H4 (cell line): ENCODE data around the gene SLC9A3. TPM values are rescaled to one million over a fixed set of nuclear protein-coding genes. Genes with fewer than 3 reads are reported as not detected.
"Not testable (repeated sequence)": the region's sequence is repeated elsewhere in the genome, so short reads cannot be mapped to it uniquely, and the experiment has no call there.

Source experiments
- DNase-seq: peaks from one replicate; pipeline ENCODE4 v3.0.0-alpha.2; 2015; ENCODE audit warnings: low spot score
- total RNA-seq: library from RNA; depleted of rRNA; stranded (reverse); fragments of >200 nt; shearing (Covaris generic); gene quantifications from 2 replicates; pipeline ENCODE4 v1.2.3, GENCODE V29; 2014; rRNA removed

Gene SLC9A3
- 2.3 and 2.9 TPM in 2 replicates for total RNA-seq

GRCh38 chr5:524234-524972 is at the start of gene SLC9A3:
Gene SLC9A3 (minus strand): TSS chr5:524449.
- no peak for DNase-seq

DNA sequence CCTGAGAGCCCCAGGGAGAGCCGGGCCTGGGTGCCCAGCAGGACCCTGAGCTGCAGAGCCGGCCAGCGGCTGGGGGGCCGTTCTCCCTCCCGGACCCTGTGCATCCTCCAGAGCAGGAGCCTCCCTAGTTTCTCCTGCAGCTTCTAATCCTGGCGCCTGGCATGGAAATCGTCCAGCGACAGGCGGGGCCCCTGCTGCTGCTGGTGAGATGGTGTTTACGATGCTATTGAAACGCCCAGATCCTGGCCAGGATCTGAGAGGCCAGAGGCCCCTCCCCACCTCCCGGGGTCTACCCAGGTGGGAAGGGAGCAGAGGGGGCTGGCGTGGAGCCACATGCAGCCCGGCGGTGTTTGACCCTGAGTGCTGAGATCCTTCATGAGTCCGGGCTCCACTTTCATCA is 49.7 kb upstream of the SLC9A3 start:
- DNase-seq, result no peak

DNA sequence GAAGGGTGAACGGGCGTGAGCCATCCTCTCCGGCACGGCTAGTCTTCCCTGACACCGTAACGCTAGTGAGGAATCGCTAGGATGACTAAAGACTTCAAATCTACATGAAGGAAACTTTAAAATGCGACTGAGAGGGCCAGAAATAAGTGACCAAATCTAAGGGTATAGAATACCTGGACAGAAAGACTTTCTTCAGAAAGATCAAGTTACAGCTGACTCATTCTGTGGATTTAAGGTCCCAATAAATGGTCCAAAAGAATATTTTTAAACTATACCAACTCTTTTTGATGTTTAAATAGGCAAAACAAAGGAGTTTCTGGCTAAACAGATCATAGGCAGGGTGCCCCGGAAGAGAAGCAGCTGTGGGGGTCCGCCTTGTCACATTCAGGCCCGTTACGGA is 49.0 kb upstream of the SLC9A3 start:
- no peak for DNase-seq

GRCh38 chr5:572398-573019 is 48.3 kb upstream of the SLC9A3 start:
- no peak for DNase-seq

DNA sequence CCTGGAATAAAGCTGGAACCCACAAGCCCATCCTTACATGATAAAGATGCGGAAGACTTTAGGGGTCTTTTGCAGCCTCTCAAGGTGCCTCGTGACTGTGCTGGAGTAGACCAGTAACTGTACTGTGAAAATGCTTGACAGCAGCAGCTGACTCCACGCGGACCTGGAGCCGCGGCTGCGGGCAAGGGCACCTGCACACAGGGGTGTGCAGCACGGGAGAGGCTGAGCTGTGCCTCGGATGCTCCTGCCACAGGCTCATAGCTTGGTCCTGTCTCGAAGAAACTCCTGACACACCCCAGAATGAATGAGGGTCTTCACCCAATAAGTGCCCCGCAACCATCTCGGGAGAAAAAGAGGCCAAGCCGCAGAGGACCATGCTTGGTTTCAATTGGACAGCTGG is 47.5 kb upstream of the SLC9A3 start:
- no peak for DNase-seq

DNA sequence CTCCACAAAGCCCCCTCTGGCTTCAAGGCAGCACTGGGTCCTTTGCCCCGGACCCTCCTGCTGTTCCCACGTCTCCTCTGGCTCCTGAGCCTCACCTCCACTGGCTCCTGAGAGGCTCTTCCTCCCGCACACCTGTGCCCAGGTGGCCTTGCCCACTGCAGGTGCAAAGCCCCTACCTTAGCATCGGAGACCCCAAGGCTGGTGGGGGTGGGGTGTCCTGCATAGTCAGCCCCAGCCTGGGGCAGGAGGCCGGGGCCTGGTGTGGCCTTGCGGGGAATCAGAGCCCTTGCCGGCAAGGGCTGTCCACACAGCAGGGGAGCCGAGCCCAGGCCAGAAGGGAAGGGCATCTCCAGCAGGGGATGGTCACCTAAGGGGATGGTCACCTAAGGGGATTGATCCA is 46.6 kb upstream of the SLC9A3 start:
- no peak for DNase-seq

DNA sequence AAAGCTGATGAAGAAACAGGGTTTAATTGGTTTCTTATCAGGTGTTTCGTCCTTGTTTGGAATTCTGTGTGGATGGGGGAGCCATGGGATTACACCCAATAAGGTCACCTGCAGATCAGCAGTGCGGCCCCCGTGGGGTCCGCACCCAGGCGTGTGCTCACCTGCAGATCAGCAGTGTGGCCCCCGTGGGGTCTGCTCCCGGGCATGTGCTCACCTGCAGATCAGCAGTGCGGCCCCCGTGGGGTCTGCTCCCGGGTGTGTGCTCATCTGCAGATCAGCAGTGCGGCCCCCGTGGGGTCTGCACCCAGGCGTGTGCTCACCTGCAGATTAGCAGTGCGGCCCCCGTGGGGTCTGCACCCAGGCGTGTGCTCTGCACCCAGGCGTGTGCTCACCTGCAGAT is 46.2 kb upstream of the SLC9A3 start:
- DNase-seq, result no peak

DNA sequence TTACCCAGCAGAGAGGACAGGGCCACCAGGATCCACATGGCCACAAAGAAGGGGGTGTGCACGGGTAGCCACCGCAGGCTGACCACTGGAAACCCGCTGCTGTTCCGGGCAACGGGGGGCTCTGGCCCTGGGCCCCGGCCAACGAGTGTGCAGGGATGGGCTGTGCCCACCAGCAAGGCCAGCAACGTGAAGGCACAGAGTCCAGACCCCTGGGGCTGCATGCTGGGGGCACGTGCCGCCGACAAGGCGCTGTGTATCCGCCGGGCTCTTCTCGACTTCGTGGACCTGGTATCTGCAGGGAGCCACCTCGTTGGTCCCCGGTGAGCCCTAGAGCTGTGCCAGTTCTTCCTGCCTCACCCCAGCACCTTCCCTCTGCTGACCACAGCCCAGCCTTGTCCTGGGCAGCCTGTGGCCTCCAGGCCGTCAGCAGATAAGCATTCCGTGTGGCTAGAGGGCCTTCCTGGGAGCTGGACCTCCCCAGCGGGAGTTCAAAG is 45.7 kb upstream of the SLC9A3 start:
- no peak for DNase-seq

DNA sequence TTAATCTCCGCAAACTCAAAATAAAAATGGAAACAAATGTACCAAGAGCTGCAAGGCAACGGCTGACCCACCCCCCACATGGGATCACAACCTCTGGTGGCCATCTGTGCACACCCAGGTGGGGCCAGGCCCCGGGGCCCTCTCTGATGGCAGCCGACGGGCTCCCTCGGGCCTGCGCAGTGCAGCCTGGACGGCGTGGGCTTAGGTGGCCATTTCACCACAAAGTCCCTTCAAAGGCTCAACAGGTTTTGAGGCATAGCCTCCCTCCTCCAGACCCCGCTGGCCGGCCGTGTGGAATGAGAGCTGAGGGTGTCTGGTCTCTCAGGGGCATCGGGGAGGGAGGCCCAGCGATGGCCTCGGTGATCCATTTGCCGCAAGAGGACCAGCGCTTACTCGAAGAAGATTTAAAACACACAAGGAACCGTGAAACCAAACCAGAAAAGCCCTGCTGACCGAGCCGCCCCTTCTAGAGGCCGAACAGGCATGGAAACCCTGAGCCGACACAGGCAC is 45.2 kb upstream of the SLC9A3 start:
- no peak for DNase-seq

- DNase-seq, result no peak
These were observed 44.6 kb upstream of the SLC9A3 start for GRCh38 chr5:568809-569208.

GRCh38 chr5:568061-568781 is 44.0 kb upstream of the SLC9A3 start:
- no peak for DNase-seq

DNA sequence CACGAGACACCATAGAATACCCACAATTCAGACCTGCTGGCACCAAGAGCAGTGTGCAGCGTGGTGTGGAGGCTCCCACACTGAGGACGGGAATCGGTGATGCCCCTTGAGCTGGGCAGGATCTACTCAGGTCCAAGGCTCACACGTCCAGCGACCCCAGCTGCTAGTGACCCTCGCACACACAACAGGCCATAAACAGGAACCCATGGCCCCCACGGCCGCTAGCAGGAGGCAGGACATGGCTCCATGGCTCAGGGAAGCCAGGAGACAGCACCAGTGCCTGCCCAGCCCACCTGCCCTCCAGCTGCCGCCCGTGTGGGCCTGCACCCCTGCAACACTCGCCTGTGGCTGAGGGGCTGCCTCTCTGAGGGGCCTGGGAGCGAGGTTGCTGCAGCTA is 43.4 kb upstream of the SLC9A3 start:
- no peak for DNase-seq

- no peak for DNase-seq
These were observed 42.5 kb upstream of the SLC9A3 start for GRCh38 chr5:566636-567309.

DNA sequence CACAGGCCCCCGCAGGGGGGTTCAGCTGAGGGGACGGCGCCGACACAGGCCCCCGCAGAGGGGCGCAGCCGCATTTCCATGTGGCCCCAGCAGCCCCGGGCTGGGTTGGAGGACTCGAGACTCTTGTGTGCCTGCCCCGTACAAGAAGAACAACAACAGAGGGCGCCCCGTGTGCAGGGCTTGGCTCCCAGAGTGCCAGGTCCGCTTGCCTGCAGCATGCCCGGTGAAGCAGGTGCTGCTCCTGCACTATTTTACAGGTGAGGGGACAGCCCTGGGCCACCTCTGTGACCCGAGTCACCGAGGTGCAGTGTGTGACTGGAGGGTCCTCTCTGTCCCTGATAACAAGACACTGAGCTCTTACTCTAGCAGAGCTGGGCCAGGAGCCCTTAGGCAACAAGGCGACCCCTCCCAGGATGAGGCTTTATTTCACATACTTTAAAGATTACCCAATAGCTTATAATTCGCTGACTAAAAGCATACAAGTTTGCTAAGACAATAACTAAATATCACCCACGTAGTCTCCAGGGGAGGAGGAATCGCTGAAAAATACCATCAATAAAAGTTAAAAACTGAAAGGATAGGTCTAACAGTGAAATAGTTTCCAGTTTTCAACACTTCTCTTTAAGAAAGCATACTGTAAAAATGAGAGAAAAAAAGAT is 41.7 kb upstream of the SLC9A3 start:
- no peak for DNase-seq

GRCh38 chr5:561408-561807 is 37.2 kb upstream of the SLC9A3 start:
- DNase-seq, result no peak

DNA sequence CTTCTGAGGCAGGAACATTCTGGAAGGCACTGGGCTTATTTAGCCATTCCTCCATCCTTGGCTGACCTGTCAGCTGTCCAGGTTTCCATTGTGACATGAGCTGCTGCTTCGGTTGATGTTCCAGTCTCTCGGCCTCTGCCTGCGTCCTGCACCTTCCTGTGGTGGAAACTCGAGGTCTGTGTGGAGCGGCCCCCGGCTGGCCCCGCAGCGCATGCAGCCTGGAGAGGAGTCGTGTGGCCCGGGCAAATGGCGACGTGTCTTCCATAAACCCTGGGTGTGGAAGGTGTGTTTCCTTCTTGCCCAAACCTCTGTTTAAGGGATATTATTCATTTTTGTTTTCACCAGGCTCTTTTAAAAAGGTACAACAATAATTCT is 36.5 kb upstream of the SLC9A3 start:
- DNase-seq, result no peak

DNA sequence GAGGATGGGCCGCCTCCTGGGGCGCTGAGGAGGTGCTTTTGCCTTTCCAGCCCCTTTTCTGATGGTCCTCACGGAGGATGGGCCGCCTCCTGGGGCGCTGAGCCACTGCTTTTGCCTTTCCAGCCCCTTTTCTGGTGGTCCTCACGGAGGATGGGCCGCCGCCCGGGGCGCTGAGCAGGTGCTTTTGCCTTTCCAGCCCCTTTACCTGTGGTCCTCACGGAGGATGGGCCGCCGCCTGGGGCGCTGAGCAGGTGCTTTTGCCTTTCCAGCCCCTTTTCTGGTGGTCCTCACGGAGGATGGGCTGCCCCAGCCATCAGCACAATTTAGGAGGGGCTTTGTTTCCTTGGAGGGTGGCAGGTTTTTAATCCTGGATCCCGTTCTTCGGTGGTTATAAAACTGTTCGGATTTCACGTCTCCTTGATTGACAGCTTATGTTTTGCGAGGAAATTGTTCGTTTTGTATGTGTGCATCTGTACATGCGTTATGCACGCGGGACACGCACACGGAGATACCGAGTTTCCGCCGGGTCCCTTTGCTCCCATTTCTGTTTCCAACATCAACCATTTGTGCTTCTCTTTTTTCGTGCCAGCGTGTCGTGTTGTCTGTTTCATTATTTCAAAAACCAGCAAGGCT is 34.7 kb upstream of the SLC9A3 start:
- DNase-seq, result no peak

DNA sequence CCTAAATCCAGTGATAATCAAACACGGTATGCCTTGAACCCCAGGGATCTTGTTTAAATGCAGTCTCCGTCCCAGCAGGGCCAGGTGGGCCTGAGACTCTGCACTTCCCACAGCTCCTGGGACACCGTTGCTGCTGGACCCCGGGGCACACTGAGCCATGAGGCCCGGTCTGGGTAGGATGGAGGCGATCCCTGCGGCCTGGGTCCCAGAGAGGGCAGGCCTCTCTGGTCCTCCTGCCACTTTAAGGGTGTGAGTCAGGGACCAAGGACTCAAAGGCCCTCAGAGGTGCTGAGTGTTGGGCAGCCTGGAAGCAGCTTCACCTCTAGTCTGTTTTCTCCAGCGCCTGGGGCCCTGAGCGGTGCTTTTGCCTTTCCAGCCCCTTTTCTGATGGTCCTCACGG is 34.1 kb upstream of the SLC9A3 start:
- DNase-seq, result no peak

DNA sequence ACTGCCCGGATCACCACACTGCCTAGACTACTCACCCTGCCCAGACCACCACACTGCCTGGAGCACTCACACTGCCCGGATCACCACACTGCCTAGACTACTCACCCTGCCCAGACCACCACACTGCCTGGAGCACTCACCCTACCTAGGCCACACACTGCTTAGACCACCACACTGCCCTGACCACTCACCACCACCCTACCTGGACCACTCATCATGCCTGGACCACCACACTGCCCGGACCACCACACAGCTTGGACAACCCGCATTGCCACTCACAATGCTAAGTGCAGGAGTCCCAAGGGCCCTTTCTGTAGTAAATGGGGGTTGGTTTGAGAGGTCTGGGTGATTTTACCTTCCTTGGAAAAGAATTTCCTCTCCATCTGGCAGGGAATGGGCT is 33.7 kb upstream of the SLC9A3 start:
- not testable (repeated sequence) for DNase-seq

DNA sequence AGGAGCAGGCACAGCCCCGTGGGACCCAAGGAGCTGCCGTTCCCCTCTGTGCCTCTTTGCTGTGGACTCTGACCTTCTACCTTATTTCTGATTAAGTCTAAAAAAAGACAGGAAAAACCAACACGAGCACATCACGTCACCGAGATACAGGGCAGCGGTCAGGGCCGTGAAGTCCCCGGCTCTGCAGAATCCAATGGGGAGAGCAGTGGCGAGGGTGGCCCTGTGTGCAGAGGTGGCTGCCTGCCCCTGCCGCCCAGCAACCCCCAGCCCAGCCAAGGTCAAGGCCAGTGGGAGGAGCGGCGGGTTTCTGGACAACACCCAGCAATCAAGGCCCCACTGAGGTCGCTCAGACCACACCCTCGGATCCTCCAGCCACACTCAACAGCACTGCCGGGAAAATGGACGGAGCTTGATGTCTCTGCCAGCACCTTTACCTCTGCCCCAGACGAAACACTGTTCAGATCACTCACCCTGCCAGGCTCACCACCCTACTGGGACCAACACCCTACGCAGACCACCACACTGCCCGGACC is 32.7 kb upstream of the SLC9A3 start:
- no peak for DNase-seq
